Uterus (tissue), 4 donors: ENCODE data around the gene COL4A4. TPM values are rescaled to one million over a fixed set of nuclear protein-coding genes. Genes with fewer than 3 reads are reported as not detected.

Experiments used
- DNase-seq, 2 donors: peaks; one replicate each; pipeline ENCODE4 v3.0.0-alpha.2; 2019 to 2020
- H3K27ac ChIP-seq, 2 donors: fragments of 200-600 bp; sonication (generic); 1 replicate in 1 of 2; 2 replicates in 1 of 2; pipeline ENCODE4 v1.5.1; 2016 to 2018
- H3K27me3 ChIP-seq, 2 donors: fragments of 200-600 bp; sonication (generic); one replicate each; pipeline ENCODE4 v1.5.1; 2018 to 2019; ENCODE audit warnings: control low read depth in 1 of 2
- H3K36me3 ChIP-seq, 2 donors: fragments of 200-600 bp; sonication (generic); one replicate each; pipeline ENCODE4 v1.5.1; 2019; ENCODE audit warnings: control low read depth in 1 of 2
- H3K4me1 ChIP-seq, 2 donors: fragments of 200-600 bp; sonication (generic); one replicate each; pipeline ENCODE4 v1.5.1; 2018 to 2019; ENCODE audit warnings: control low read depth in 1 of 2
- H3K4me3 ChIP-seq, 2 donors: fragments of 200-600 bp; sonication (generic); 1 replicate in 1 of 2; 2 replicates in 1 of 2; pipeline ENCODE4 v1.5.1; 2018 to 2019; ENCODE audit warnings: mild to moderate bottlenecking in 1 of 2
- H3K9me3 ChIP-seq, 2 donors: fragments of 200-600 bp; sonication (generic); one replicate each; pipeline ENCODE4 v1.5.1; 2019; ENCODE audit warnings: control low read depth in 1 of 2
- CTCF ChIP-seq, 4 experiments: fragments of 200-600 bp in 2 of 4; fragments of 450-650 bp in 2 of 4; sonication (generic) in 2 of 4; IDR thresholded peaks; one replicate each; pipeline ENCODE4 v1.5.1; 2016 to 2019; ENCODE audit warnings: antibody characterized with exemption in 4 of 4, mild to moderate bottlenecking in 2 of 4, moderate library complexity in 1 of 4
- POLR2A ChIP-seq, 2 donors: fragments of 450-650 bp; IDR thresholded peaks; one replicate each; pipeline ENCODE4 v1.6.1; 2016; ENCODE audit warnings: antibody characterized with exemption in 2 of 2, mild to moderate bottlenecking in 1 of 2, moderate library complexity in 1 of 2
- intact Hi-C: fragments of 100-400 bp; cut with DNase I; formaldehyde crosslinking; loops from one replicate; pipeline ENCODE4 v1.15.1; 2023; ENCODE audit warnings: low total_unique reads
- total RNA-seq, 4 donors: library from RNA; depleted of rRNA in 3 of 4; stranded (reverse); fragments of >200 nt in 3 of 4; gene quantifications; one replicate each; pipeline versions ENCODE4 v1.1.0 to v1.2.4, GENCODE V29; 2014 to 2023
- donor health status: DM: yes; HTN: yes; CAD: no.

The COL4A4 gene
- total RNA-seq: 1 to 10 TPM in 3 of 4 donors, under 1 TPM in 1; 0.76 to 6.4 (median 3.4) TPM

- DNase-seq: peak; percentile 23 to 46
- intact Hi-C loops: no loop called here
- no peaks in the 10 kb centered on the region for H3K27me3 ChIP-seq
- no peaks in the 10 kb centered on the region for H3K36me3 ChIP-seq
- peak within 1 kb of the TSS in 1 of 2 donors; percentile 21 for H3K27ac ChIP-seq
- peak within 1 kb of the TSS; percentile 9 to 51 for H3K4me3 ChIP-seq
- TF ChIP-seq POLR2A (IDR thresholded peaks at IDR 0.05) (no peak), CTCF (IDR thresholded peaks at IDR 0.05) (no peak)
- H3K9me3 ChIP-seq: no peaks in the 10 kb centered on the region
- H3K4me1 ChIP-seq: peaks cover 0 to 13% of the 10 kb centered on the region in 2 donors
These were observed at the start of gene COL4A4, which contains the start of gene COL4A3 for GRCh38 chr2:227163998-227164762. Gene COL4A4 (minus strand): TSS chr2:227164205. CDS start chr2:227147483, 16,722 bp downstream. Gene COL4A3 (plus strand): TSS chr2:227164624. CDS start chr2:227164727, 103 bp downstream.

GRCh38 chr2:227207573-227207972 lies 43.6 kb upstream of the COL4A4 start:
- no peaks in the 10 kb centered on the region for H3K27me3 ChIP-seq
- no peak for TF ChIP-seq POLR2A (IDR thresholded peaks at IDR 0.05)
- TF ChIP-seq CTCF (IDR thresholded peaks at IDR 0.05): no peak
- intact Hi-C loops: no loop called here
- H3K9me3 ChIP-seq: no peaks in the 10 kb centered on the region
- H3K4me3 ChIP-seq: no peak overlapping the region
- H3K27ac ChIP-seq: no peak overlapping the region
- DNase-seq: no peak
- no peaks in the 10 kb centered on the region for H3K4me1 ChIP-seq
- H3K36me3 ChIP-seq: no peaks in the 10 kb centered on the region

- H3K27me3 ChIP-seq: no peaks in the 10 kb centered on the region
- H3K4me3 ChIP-seq: no peak overlapping the region
- no peak for DNase-seq
- intact Hi-C loops: no loop called here
- no peaks in the 10 kb centered on the region for H3K4me1 ChIP-seq
- TF ChIP-seq CTCF (IDR thresholded peaks at IDR 0.05) (no peak), POLR2A (IDR thresholded peaks at IDR 0.05) (no peak)
- no peaks in the 10 kb centered on the region for H3K36me3 ChIP-seq
- H3K9me3 ChIP-seq: no peaks in the 10 kb centered on the region
- no peak overlapping the region for H3K27ac ChIP-seq
These were observed 42.4 kb upstream of the COL4A4 start for GRCh38 chr2:227206406-227206805.

GRCh38 chr2:227205701-227206100 lies 41.7 kb upstream of the COL4A4 start:
- no peak overlapping the region for H3K27ac ChIP-seq
- H3K36me3 ChIP-seq: no peaks in the 10 kb centered on the region
- no peak overlapping the region for H3K4me3 ChIP-seq
- no peaks in the 10 kb centered on the region for H3K27me3 ChIP-seq
- intact Hi-C loops: no loop called here
- no peak for DNase-seq
- H3K9me3 ChIP-seq: no peaks in the 10 kb centered on the region
- no peaks in the 10 kb centered on the region for H3K4me1 ChIP-seq
- TF ChIP-seq POLR2A (IDR thresholded peaks at IDR 0.05) (no peak), CTCF (IDR thresholded peaks at IDR 0.05) (no peak)

- intact Hi-C loops: no loop called here
- DNase-seq: no peak
- no peaks in the 10 kb centered on the region for H3K27me3 ChIP-seq
- no peaks in the 10 kb centered on the region for H3K9me3 ChIP-seq
- TF ChIP-seq CTCF (IDR thresholded peaks at IDR 0.05): no peak
- TF ChIP-seq POLR2A (IDR thresholded peaks at IDR 0.05): no peak
- no peaks in the 10 kb centered on the region for H3K36me3 ChIP-seq
- no peak overlapping the region for H3K4me3 ChIP-seq
- no peak overlapping the region for H3K27ac ChIP-seq
- no peaks in the 10 kb centered on the region for H3K4me1 ChIP-seq
These were observed 40.4 kb upstream of the COL4A4 start for GRCh38 chr2:227204452-227204851.
